22Rv1 (cell line): ENCODE data around the gene MYCBPAP.

Source experiments
- ZFX ChIP-seq: fragments of 450-650 bp; IDR thresholded peaks from 2 replicates; pipeline ENCODE4 v1.6.1; 2017; ENCODE audit warnings: antibody characterized with exemption, borderline replicate concordance
- TF ChIP-seq, protein P1 (sequence below): fragments of 450-650 bp; IDR thresholded peaks from 2 replicates; pipeline ENCODE4 v1.5.1; 2017; ENCODE audit warnings: mild to moderate bottlenecking

DNA sequence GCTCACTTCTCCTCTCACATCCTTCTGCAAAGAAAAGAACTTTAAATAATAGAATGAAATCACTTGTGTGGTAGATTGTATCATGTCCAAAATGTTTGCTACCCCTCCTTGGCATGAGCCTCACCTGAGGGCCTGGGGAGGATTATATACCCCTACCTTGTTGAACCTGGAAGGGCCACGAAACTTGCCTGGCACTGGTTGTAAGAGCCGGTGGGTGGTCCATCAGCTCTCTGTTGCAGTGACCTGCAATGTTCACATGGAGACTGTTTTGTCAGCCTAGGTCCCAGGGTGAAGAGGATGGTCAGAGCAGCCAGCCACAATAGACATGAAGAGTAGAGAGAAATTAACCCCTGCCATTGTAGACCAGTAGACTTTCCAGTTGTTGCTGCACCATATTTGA, 19.4 kb upstream of the MYCBPAP start:
- TF ChIP-seq, protein P1, sequence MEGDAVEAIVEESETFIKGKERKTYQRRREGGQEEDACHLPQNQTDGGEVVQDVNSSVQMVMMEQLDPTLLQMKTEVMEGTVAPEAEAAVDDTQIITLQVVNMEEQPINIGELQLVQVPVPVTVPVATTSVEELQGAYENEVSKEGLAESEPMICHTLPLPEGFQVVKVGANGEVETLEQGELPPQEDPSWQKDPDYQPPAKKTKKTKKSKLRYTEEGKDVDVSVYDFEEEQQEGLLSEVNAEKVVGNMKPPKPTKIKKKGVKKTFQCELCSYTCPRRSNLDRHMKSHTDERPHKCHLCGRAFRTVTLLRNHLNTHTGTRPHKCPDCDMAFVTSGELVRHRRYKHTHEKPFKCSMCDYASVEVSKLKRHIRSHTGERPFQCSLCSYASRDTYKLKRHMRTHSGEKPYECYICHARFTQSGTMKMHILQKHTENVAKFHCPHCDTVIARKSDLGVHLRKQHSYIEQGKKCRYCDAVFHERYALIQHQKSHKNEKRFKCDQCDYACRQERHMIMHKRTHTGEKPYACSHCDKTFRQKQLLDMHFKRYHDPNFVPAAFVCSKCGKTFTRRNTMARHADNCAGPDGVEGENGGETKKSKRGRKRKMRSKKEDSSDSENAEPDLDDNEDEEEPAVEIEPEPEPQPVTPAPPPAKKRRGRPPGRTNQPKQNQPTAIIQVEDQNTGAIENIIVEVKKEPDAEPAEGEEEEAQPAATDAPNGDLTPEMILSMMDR: no peak
- TF ChIP-seq ZFX: no peak
